Esophagus muscularis mucosa (tissue), 4 donors: Measurements from ENCODE around the gene PIP5K1B. TPM values are rescaled to one million over a fixed set of nuclear protein-coding genes. Genes with fewer than 3 reads are reported as not detected.

Source experiments
- DNase-seq: peaks from one replicate; pipeline ENCODE4 v3.0.0-alpha.2; 2017; ENCODE audit errors: extremely low spot score
- H3K27ac ChIP-seq, 4 donors: fragments of 200-600 bp; sonication (generic); replicated peaks in 1 of 4; 1 replicate in 3 of 4; 2 replicates in 1 of 4; pipeline ENCODE4 v1.5.1; 2016 to 2019; ENCODE audit warnings: mild to moderate bottlenecking in 1 of 4
- H3K27me3 ChIP-seq, 4 donors: fragments of 200-600 bp; sonication (generic); one replicate each; pipeline versions ENCODE4 v1.5.1 to v1.6.0; 2016 to 2019
- H3K36me3 ChIP-seq, 4 donors: fragments of 200-600 bp; sonication (generic); one replicate each; pipeline ENCODE4 v1.5.1; 2016 to 2019
- H3K4me1 ChIP-seq, 4 donors: fragments of 200-600 bp; sonication (generic); one replicate each; pipeline ENCODE4 v1.5.1; 2016 to 2019
- H3K4me3 ChIP-seq, 4 donors: fragments of 200-600 bp; sonication (generic); 1 replicate in 2 of 4; 2 replicates in 2 of 4; pipeline ENCODE4 v1.5.1; 2016 to 2019; ENCODE audit warnings: mild to moderate bottlenecking in 4 of 4, moderate library complexity in 1 of 4
- H3K9me3 ChIP-seq, 4 donors: fragments of 200-600 bp; sonication (generic); 1 replicate in 3 of 4; 2 replicates in 1 of 4; pipeline ENCODE4 v1.5.1; 2016 to 2019
- EP300 ChIP-seq: sonication (generic); formaldehyde crosslinking; IDR thresholded peaks from one replicate; pipeline ENCODE4 v1.6.1; 2017; ENCODE audit warnings: antibody characterized with exemption
- POLR2A ChIP-seq: fragments of 450-650 bp; IDR thresholded peaks from one replicate; pipeline ENCODE4 v1.6.1; 2017; ENCODE audit warnings: antibody characterized with exemption, moderate library complexity, mild to moderate bottlenecking, low read depth
- POLR2AphosphoS5 ChIP-seq, 2 donors: sonication (generic); formaldehyde crosslinking; IDR thresholded peaks; one replicate each; pipeline ENCODE4 v1.6.1; 2017; ENCODE audit warnings: antibody characterized with exemption in 2 of 2
- WGBS: methylation state at CpG from one replicate; pipeline ENCODE4 v1.1.5; 2018; 5-methylcytosine and 5-hydroxymethylcytosine counted together
- intact Hi-C: fragments of 100-400 bp; cut with DNase I; formaldehyde crosslinking; loops from one replicate; pipeline ENCODE4 v1.15.1; 2023
- total RNA-seq, 4 donors: library from RNA; depleted of rRNA; stranded (reverse); fragments of >200 nt; gene quantifications; one replicate each; pipeline versions ENCODE4 v1.1.0 to v1.2.1, GENCODE V29; 2016
- TF ChIP-seq, protein P1 (sequence below), 3 experiments: fragments of 200-600 bp in 2 of 3; fragments of 450-650 bp in 1 of 3; sonication (generic) in 2 of 3; IDR thresholded peaks; one replicate each; pipeline ENCODE4 v1.5.1; 2017 to 2019; ENCODE audit warnings: antibody characterized with exemption in 3 of 3, mild to moderate bottlenecking in 2 of 3, moderate library complexity in 1 of 3

The PIP5K1B gene
- total RNA-seq, 4 donors from 2014 or later: 0.42 to 1.7 (median 1.2) TPM

DNA sequence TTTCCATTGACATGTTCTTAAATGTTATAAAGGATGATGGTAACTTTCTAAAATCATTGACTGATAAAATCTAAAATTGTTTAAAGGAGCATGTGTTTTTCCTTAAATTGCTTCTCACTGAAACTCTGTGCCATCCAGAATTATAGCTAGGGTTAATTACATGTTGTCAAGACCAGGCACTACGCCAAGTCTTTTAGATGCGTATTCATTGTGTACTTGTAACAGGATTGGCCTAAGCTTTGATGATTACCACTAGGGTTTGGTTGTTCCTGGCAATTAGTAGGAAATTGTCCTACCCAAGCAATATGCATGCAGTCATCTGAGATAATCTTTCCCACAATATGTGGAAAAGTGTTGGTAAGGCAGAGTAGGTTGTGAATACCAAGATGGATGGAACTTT is 265.1 kb downstream of the PIP5K1B start:
- DNase-seq: no peak

DNA sequence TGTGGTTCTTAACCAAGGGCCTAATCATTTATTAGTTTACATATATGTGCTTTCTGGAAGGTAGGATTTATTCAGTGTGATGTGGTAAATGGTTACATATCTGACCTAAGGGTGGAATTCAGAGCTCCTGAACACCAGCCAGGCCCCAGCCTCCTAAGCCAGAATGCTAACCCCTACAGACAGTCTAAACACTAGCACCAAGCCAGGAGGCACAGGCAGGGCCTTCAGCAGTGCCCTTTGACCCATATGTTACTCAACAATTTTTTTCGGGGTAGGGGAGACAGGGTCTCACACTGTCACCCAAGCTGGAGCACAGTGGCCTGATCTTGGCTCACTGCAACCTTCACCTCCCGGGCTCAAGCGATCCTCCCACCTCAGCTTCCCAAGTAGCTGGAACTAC is 268.6 kb downstream of the PIP5K1B start:
- Histone ChIP-seq H3K4me1 (peaks cover 0 to under 1% (median 0%) of the 10 kb centered on the region in 4 donors), H3K27ac (no peak overlapping the region), H3K4me3 (no peak overlapping the region), H3K9me3 (no peaks in the 10 kb centered on the region), H3K36me3 (no peaks in the 10 kb centered on the region), H3K27me3 (no peaks in the 10 kb centered on the region)
- WGBS: 100% methylated on average over 3 of the region's 3 CpGs
- DNase-seq: no peak
- TF ChIP-seq, protein P1, sequence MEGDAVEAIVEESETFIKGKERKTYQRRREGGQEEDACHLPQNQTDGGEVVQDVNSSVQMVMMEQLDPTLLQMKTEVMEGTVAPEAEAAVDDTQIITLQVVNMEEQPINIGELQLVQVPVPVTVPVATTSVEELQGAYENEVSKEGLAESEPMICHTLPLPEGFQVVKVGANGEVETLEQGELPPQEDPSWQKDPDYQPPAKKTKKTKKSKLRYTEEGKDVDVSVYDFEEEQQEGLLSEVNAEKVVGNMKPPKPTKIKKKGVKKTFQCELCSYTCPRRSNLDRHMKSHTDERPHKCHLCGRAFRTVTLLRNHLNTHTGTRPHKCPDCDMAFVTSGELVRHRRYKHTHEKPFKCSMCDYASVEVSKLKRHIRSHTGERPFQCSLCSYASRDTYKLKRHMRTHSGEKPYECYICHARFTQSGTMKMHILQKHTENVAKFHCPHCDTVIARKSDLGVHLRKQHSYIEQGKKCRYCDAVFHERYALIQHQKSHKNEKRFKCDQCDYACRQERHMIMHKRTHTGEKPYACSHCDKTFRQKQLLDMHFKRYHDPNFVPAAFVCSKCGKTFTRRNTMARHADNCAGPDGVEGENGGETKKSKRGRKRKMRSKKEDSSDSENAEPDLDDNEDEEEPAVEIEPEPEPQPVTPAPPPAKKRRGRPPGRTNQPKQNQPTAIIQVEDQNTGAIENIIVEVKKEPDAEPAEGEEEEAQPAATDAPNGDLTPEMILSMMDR (IDR thresholded peaks at IDR 0.05): no peak
- no peak for TF ChIP-seq POLR2AphosphoS5 (IDR thresholded peaks at IDR 0.05)
- intact Hi-C loops: no loop called here

More for the DNA sequence above, 265.1 kb downstream of the PIP5K1B start:
- H3K4me3 ChIP-seq: no peak overlapping the region
- TF ChIP-seq EP300 (no peak), POLR2AphosphoS5 (IDR thresholded peaks at IDR 0.05) (no peak), POLR2A (no peak)
- TF ChIP-seq, protein P1 (IDR thresholded peaks at IDR 0.05): no peak
- H3K36me3 ChIP-seq: no peaks in the 10 kb centered on the region
- H3K4me1 ChIP-seq: no peaks in the 10 kb centered on the region
- no peak overlapping the region for H3K27ac ChIP-seq
- WGBS: 74% methylated on average over 2 of the region's 2 CpGs
- no peaks in the 10 kb centered on the region for H3K27me3 ChIP-seq
- H3K9me3 ChIP-seq: no peaks in the 10 kb centered on the region
- intact Hi-C loops: no loop called here

DNA sequence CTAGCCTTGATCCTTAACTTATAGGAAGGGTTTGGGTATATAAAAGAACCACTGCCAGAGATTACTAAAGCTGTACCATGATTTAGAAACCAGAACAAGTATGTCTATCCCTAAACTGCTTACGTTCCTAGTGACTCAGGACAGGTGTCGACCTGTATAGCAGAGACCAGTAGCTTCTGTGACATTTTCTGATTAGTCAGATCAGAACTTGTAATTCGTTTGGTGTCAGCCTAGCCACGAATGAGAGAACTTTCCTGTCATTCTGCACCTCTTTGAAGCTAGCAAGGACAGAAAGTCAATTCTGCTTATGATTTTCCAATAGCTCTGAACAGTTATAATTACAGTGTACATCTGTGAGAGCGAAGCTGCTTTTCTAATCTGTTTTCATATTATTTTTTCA is 269.4 kb downstream of the PIP5K1B start:
- intact Hi-C loops: no loop called here
- 88% methylated on average over 5 of the region's 5 CpGs for WGBS
- Histone ChIP-seq H3K4me1 (peaks cover 0 to 6% (median 1%) of the 10 kb centered on the region in 4 donors), H3K27ac (no peak overlapping the region), H3K4me3 (peak overlapping the region in 2 of 4 donors; percentile 7 to 13), H3K9me3 (no peaks in the 10 kb centered on the region), H3K27me3 (no peaks in the 10 kb centered on the region), H3K36me3 (no peaks in the 10 kb centered on the region)
- TF ChIP-seq, protein P1 (IDR thresholded peaks at IDR 0.05): no peak
- TF ChIP-seq POLR2A (no peak), POLR2AphosphoS5 (IDR thresholded peaks at IDR 0.05) (no peak), EP300 (no peak)
- DNase-seq: no peak

DNA sequence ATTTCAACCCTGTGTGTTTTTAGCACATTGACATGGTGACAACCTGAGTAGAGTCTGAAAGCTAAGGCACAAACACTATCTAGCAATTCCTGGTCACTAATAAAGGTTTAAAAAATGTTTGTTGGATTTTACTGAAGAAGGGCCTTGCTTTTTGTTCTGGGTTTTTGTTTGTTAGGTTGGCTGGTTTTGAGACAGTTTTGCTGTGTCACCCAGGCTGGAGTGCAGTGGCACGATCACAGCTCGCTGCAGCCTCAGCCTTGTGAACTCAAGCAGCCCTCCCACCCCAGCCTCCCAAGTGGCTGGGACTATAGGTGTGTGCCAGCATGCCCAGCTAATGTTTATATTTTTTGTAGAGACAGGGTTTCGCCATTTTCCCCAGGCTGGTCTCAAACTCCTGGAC is 269.9 kb downstream of the PIP5K1B start:
- H3K4me1 ChIP-seq: peaks cover 5 to 11% (median 6%) of the 10 kb centered on the region in 4 donors
- WGBS: 82% methylated on average over 3 of the region's 3 CpGs
- H3K4me3 ChIP-seq: peak overlapping the region; percentile 7 to 24 (median 12)
- TF ChIP-seq POLR2A (no peak), POLR2AphosphoS5 (IDR thresholded peaks at IDR 0.05) (no peak), EP300 (no peak)
- TF ChIP-seq, protein P1 (IDR thresholded peaks at IDR 0.05): no peak
- H3K9me3 ChIP-seq: no peaks in the 10 kb centered on the region
- H3K27ac ChIP-seq: peak overlapping the region in 2 of 4 donors; percentile 16 to 22
- H3K36me3 ChIP-seq: no peaks in the 10 kb centered on the region
- no peaks in the 10 kb centered on the region for H3K27me3 ChIP-seq
- intact Hi-C loops: no loop called here
- no peak for DNase-seq

DNA sequence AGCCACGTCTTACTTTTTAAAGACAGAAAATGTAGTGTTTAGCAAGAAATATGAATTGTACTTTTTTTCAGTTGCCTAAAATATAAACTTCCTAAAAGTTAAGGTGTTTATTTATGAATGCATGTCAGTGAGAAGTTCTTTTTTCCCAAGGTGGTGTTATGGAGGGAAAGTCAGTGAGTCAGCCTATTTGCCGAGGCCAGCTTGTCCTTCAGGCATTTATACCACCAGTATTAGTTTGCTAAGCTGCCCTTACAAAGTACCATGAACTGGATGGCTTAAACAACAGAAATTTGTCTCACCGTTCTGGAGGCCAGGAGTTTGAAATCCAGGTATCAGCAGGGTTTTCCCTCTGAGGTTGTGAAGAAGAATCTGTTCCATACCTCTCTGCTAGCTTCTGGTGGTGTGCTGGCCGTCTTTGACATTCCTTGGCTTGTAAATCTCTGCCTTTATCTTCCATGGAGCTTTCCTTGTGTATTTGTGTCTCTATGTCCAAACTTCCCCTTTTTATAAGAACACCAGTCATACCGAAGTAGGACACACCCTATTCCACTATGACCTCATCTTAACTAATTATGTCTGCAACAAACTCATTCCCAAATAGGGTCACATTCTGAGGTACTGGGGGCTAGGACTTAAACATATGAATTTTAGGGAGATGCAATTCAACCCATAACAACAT is 270.5 kb downstream of the PIP5K1B start:
- DNase-seq: no peak
- peak overlapping the region in 3 of 4 donors; percentile 16 to 51 (median 22) for H3K27ac ChIP-seq
- 48% methylated on average over 5 of the region's 5 CpGs for WGBS
- H3K9me3 ChIP-seq: no peaks in the 10 kb centered on the region
- H3K4me3 ChIP-seq: peak overlapping the region; percentile 7 to 24 (median 12)
- TF ChIP-seq POLR2AphosphoS5 (IDR thresholded peaks at IDR 0.05): no peak
- no peak for TF ChIP-seq EP300
- TF ChIP-seq POLR2A: no peak
- TF ChIP-seq, protein P1 (IDR thresholded peaks at IDR 0.05): no peak
- intact Hi-C loops: no loop called here
- H3K36me3 ChIP-seq: no peaks in the 10 kb centered on the region
- H3K4me1 ChIP-seq: peaks cover 8 to 17% (median 12%) of the 10 kb centered on the region in 4 donors
- no peaks in the 10 kb centered on the region for H3K27me3 ChIP-seq
